ENCODE results near the gene THEM5.

Gene THEM5

GRCh38 chr1:151838222-151839081, 15.1 kb downstream of the THEM5 start:
- no peak for TF ChIP-seq CTCF (IDR thresholded peaks at IDR 0.05; ENCODE audit: unreplicated experiment in 3 of 3)
- Mint-ChIP-seq H3K9me3 (peaks cover 3% of the 10 kb centered on the region), H3K4me3 (peak overlapping the region; percentile 75 to 78 (median 75)), H3K36me3 (ENCODE audit: low read depth) (no peaks in the 10 kb centered on the region), H3K4me1 (peaks cover 18% of the 10 kb centered on the region), H3K27ac (no peak overlapping the region), H3K27me3 (ENCODE audit: low read depth) (peaks cover 76% of the 10 kb centered on the region)

GRCh38 chr1:151837884-151838221, 15.7 kb downstream of the THEM5 start:
- H3K27ac Mint-ChIP-seq = no peak overlapping the region
- TF ChIP-seq CTCF (IDR thresholded peaks at IDR 0.05; ENCODE audit: unreplicated experiment in 3 of 3) = no peak
- peaks cover 24% of the 10 kb centered on the region for H3K4me1 Mint-ChIP-seq
- peaks cover 78% of the 10 kb centered on the region for H3K27me3 Mint-ChIP-seq (ENCODE audit: low read depth)
- H3K9me3 Mint-ChIP-seq = peaks cover 3% of the 10 kb centered on the region
- H3K36me3 Mint-ChIP-seq (ENCODE audit: low read depth) = no peaks in the 10 kb centered on the region
- H3K4me3 Mint-ChIP-seq = peak overlapping the region; percentile 78 to 82 (median 82)

GRCh38 chr1:151837197-151837596, 16.3 kb downstream of the THEM5 start:
- Mint-ChIP-seq H3K27ac (no peak overlapping the region), H3K9me3 (peaks cover 3% of the 10 kb centered on the region)

GRCh38 chr1:151835596-151835995, 17.9 kb downstream of the THEM5 start:
- no peak for TF ChIP-seq CTCF (IDR thresholded peaks at IDR 0.05; ENCODE audit: unreplicated experiment in 3 of 3)
- Mint-ChIP-seq H3K4me3 (no peak overlapping the region), H3K27ac (no peak overlapping the region), H3K4me1 (peaks cover 25% of the 10 kb centered on the region), H3K27me3 (ENCODE audit: low read depth) (peaks cover 56% of the 10 kb centered on the region), H3K36me3 (ENCODE audit: low read depth) (no peaks in the 10 kb centered on the region), H3K9me3 (peaks cover 3% of the 10 kb centered on the region)

More at GRCh38 chr1:151837197-151837596, 16.3 kb downstream of the THEM5 start:
- peaks cover 25% of the 10 kb centered on the region for H3K4me1 Mint-ChIP-seq
- TF ChIP-seq CTCF (IDR thresholded peaks at IDR 0.05; ENCODE audit: unreplicated experiment in 3 of 3) = no peak
- no peaks in the 10 kb centered on the region for H3K36me3 Mint-ChIP-seq (ENCODE audit: low read depth)
- H3K27me3 Mint-ChIP-seq (ENCODE audit: low read depth) = peaks cover 72% of the 10 kb centered on the region
- peak overlapping the region; percentile 78 to 82 (median 82) for H3K4me3 Mint-ChIP-seq

GRCh38 chr1:151834239-151834638, 19.3 kb downstream of the THEM5 start:
- Mint-ChIP-seq H3K27me3 (ENCODE audit: low read depth) (peaks cover 48% of the 10 kb centered on the region), H3K27ac (no peak overlapping the region), H3K9me3 (peaks cover 3% of the 10 kb centered on the region), H3K4me1 (peaks cover 32% of the 10 kb centered on the region), H3K4me3 (no peak overlapping the region), H3K36me3 (ENCODE audit: low read depth) (no peaks in the 10 kb centered on the region)
- TF ChIP-seq CTCF (IDR thresholded peaks at IDR 0.05; ENCODE audit: unreplicated experiment in 3 of 3) = no peak

All from nephron (organoid).